Mammary epithelial cell (primary cell): ENCODE measurements around the gene NEGR1.

ENCODE experiments used
- EZH2 ChIP-seq: IDR thresholded peaks from 2 replicates; pipeline ENCODE4 v1.6.1; 2012; ENCODE audit warnings: low read length, inconsistent platforms, borderline replicate concordance
- TF ChIP-seq, protein P1 (sequence below), 2 donors: IDR thresholded peaks in 1 of 2; conservative IDR thresholded peaks in 1 of 2; 2 replicates each; pipeline ENCODE4 v1.5.1; 2011 to 2012; ENCODE audit warnings: inconsistent platforms in 2 of 2, low read length in 2 of 2, mild to moderate bottlenecking in 2 of 2, control low read depth in 1 of 2, low read depth in 1 of 2; ENCODE audit not compliant: insufficient read depth in 1 of 2; ENCODE audit errors: extremely low read depth in 1 of 2

DNA sequence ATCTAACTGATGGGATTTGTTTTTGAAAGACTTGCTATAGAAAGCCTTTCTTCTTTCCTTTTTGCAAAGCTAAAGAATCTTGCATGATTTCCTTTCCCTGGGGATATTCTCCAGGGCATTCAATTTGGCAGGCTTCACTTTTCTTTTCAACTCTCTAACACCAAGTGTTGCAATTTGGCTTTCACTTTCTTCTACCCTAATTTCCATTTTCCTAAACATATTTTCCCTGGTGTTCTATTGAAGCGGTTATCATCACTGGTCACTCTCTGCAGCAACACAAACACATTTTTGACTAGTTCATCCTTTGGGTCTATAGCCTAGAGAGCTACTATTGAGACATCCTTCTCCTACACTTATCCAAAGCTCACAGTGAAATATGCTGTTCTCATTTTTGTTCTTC is 424.5 kb downstream of the NEGR1 start:
- TF ChIP-seq, protein P1, sequence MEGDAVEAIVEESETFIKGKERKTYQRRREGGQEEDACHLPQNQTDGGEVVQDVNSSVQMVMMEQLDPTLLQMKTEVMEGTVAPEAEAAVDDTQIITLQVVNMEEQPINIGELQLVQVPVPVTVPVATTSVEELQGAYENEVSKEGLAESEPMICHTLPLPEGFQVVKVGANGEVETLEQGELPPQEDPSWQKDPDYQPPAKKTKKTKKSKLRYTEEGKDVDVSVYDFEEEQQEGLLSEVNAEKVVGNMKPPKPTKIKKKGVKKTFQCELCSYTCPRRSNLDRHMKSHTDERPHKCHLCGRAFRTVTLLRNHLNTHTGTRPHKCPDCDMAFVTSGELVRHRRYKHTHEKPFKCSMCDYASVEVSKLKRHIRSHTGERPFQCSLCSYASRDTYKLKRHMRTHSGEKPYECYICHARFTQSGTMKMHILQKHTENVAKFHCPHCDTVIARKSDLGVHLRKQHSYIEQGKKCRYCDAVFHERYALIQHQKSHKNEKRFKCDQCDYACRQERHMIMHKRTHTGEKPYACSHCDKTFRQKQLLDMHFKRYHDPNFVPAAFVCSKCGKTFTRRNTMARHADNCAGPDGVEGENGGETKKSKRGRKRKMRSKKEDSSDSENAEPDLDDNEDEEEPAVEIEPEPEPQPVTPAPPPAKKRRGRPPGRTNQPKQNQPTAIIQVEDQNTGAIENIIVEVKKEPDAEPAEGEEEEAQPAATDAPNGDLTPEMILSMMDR (conservative IDR thresholded peaks at IDR 0.05 in 1 of 2, IDR thresholded peaks at IDR 0.05 in 1 of 2; ENCODE audit: extremely low read depth in 1 of 2, insufficient read depth in 1 of 2, low read depth in 1 of 2, low read length in 2 of 2), result no peak
- no peak for TF ChIP-seq EZH2
